ENCODE measurements around the gene CORO2B. TPM values are rescaled to one million over a fixed set of nuclear protein-coding genes. Genes with fewer than 3 reads are reported as not detected.

CORO2B gene
- polyA plus RNA-seq, 3 donors, result 0.03 TPM; not detected in 2

DNA sequence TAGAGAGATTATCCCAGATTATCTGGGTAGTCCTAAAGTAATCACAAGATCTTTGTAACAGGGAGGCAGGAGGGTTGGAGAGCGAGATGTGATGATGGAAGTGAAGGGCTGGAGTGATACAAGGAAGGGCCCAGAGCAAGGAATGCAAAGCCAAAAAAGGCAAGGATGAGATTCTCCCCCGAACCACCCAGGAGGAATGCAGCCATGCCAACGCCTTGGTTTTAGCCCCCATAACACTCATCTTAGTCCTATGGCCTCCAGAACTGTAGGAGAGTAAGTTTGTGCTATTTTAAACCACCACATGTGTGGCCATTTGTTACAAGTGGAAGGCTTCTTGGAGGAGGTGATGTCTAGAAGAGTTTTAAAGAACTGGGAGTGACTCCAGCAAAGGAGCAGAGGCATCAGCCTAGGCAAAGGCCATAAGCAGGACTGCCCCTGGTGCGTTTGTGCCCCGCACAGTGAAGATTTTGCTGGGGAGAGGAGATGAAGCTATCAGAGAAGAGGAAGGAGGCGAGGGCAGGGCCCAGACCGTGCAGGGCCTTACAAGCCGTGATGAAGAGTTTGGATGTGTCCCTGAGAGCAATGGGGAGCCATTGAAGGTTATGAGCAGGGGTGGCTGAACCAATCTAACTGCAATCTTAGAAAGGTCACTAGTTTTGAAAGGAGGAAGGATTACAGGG is 25.3 kb upstream of the CORO2B start:
- Mint-ChIP-seq H3K27me3 (ENCODE audit: low read depth in 3 of 3) (peaks cover 17 to 23% (median 18%) of the 10 kb centered on the region in 3 donors), H3K27ac (peak overlapping the region in 2 of 7 donors; percentile 9 to 24), H3K36me3 (no peaks in the 10 kb centered on the region), H3K9me3 (no peaks in the 10 kb centered on the region), H3K4me1 (peaks cover 2% of the 10 kb centered on the region), H3K4me3 (no peak overlapping the region)
- Histone ChIP-seq H4K20me1 (ENCODE audit: insufficient read depth, low read length) (no peaks in the 10 kb centered on the region), H3K27ac (ENCODE audit: low read depth in 1 of 2, low read length in 2 of 2) (no peak overlapping the region), H3K79me2 (ENCODE audit: insufficient read depth, low read length) (no peaks in the 10 kb centered on the region), H3K9ac (ENCODE audit: insufficient read depth, low read length, poor library complexity, severe bottlenecking) (no peak overlapping the region), H3K27me3 (ENCODE audit: control insufficient read depth in 2 of 2, insufficient read depth in 2 of 2, low read length in 2 of 2) (peaks cover under 1 to 11% of the 10 kb centered on the region in 2 donors), H3K9me3 (replicated peaks in 1 of 2; ENCODE audit: control insufficient read depth in 1 of 2, insufficient read depth in 1 of 2, low read length in 2 of 2) (no peaks in the 10 kb centered on the region), H3K4me1 (ENCODE audit: control insufficient read depth in 1 of 2, insufficient read depth in 2 of 2, low read length in 2 of 2) (peaks cover under 1 to 4% of the 10 kb centered on the region in 2 donors), H3K4me3 (replicated peaks in 1 of 3; ENCODE audit: low read depth in 2 of 3, low read length in 3 of 3) (no peak overlapping the region), H3K36me3 (replicated peaks in 1 of 2; ENCODE audit: control insufficient read depth in 1 of 2, insufficient read depth in 2 of 2, low read length in 2 of 2) (no peaks in the 10 kb centered on the region), H2AFZ (ENCODE audit: insufficient read depth, low read depth, low read length, poor library complexity, severe bottlenecking) (no peak overlapping the region), H3K4me2 (replicated peaks; ENCODE audit: extremely low read depth, low read length, poor library complexity, severe bottlenecking) (no peak overlapping the region)
- DNase-seq, result no peak
- WGBS (ENCODE audit: insufficient coverage), result 82% methylated on average over 6 of the region's 8 CpGs
- TF ChIP-seq, protein P1, sequence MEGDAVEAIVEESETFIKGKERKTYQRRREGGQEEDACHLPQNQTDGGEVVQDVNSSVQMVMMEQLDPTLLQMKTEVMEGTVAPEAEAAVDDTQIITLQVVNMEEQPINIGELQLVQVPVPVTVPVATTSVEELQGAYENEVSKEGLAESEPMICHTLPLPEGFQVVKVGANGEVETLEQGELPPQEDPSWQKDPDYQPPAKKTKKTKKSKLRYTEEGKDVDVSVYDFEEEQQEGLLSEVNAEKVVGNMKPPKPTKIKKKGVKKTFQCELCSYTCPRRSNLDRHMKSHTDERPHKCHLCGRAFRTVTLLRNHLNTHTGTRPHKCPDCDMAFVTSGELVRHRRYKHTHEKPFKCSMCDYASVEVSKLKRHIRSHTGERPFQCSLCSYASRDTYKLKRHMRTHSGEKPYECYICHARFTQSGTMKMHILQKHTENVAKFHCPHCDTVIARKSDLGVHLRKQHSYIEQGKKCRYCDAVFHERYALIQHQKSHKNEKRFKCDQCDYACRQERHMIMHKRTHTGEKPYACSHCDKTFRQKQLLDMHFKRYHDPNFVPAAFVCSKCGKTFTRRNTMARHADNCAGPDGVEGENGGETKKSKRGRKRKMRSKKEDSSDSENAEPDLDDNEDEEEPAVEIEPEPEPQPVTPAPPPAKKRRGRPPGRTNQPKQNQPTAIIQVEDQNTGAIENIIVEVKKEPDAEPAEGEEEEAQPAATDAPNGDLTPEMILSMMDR (IDR thresholded peaks at IDR 0.05), result no peak
- intact Hi-C loops (cut with micrococcal nuclease), result loop anchor here (5.0 kb wide), 2 partner anchors 119 to 369 kb away; no protein-coding TSS in a partner anchor

DNA sequence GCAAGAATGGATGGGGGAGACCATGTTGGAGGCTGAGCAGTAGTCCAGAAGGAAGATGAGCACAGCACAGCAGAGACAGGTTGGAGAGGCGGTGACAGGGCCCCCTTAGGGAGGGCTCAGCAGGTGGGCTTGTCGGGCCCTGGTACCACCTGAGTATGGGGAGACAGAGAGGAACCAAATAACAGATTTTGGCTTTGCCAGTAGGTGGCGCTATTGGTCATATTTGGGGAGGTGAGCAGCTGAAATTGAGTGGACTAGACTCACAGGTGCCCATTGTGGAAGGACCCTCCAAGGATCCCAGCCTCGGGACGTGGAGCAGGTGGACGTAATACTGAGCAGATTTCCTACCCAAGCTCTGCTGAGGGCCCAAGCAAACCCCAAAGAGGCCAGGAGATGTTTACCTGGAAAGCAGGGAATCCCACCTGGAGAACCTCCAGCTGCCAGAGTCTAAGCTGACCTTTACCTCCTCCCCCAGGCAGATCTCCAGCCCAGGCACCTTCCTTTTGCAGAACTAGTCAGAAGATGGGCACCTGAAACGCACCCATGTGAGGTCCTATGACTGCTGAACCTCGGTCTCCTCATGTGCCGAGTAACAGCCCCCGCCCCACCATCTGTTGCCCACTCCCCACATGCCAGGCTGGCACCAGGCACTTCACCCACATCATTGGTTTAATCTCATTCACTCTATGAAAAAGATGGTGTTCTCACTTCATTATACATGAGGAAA is 24.6 kb upstream of the CORO2B start:
- H3K27me3 Mint-ChIP-seq (ENCODE audit: low read depth in 3 of 3), result peaks cover 23 to 30% (median 25%) of the 10 kb centered on the region in 3 donors
- TF ChIP-seq, protein P1 (IDR thresholded peaks at IDR 0.05), result peak; percentile 87

More for the DNA sequence above, 24.6 kb upstream of the CORO2B start:
- H3K9ac ChIP-seq (ENCODE audit: insufficient read depth, low read length, poor library complexity, severe bottlenecking), result no peak overlapping the region
- no peak overlapping the region for H3K4me3 ChIP-seq (replicated peaks in 1 of 3; ENCODE audit: low read depth in 2 of 3, low read length in 3 of 3)
- DNase-seq, result peak; percentile 47 to 63 (median 55)
- no peak overlapping the region for H3K27ac ChIP-seq (ENCODE audit: low read depth in 1 of 2, low read length in 2 of 2)
- H3K36me3 ChIP-seq (replicated peaks in 1 of 2; ENCODE audit: control insufficient read depth in 1 of 2, insufficient read depth in 2 of 2, low read length in 2 of 2), result no peaks in the 10 kb centered on the region
- H3K79me2 ChIP-seq (ENCODE audit: insufficient read depth, low read length), result no peaks in the 10 kb centered on the region
- Mint-ChIP-seq H3K9me3 (peaks cover 0 to 5% (median 0%) of the 10 kb centered on the region in 7 donors), H3K27ac (peak overlapping the region in 1 of 7 donors; percentile 24), H3K36me3 (no peaks in the 10 kb centered on the region), H3K4me3 (no peak overlapping the region), H3K4me1 (peaks cover 9% of the 10 kb centered on the region)
- 40% methylated on average over 10 of the region's 10 CpGs for WGBS (ENCODE audit: insufficient coverage)
- H4K20me1 ChIP-seq (ENCODE audit: insufficient read depth, low read length), result no peaks in the 10 kb centered on the region
- intact Hi-C loops (cut with micrococcal nuclease), result loop anchor here (5.0 kb wide), 2 partner anchors 118 to 368 kb away; no protein-coding TSS in a partner anchor
- H3K9me3 ChIP-seq (replicated peaks in 1 of 2; ENCODE audit: control insufficient read depth in 1 of 2, insufficient read depth in 1 of 2, low read length in 2 of 2), result no peaks in the 10 kb centered on the region
- no peak overlapping the region for H3K4me2 ChIP-seq (replicated peaks; ENCODE audit: extremely low read depth, low read length, poor library complexity, severe bottlenecking)
- peaks cover 8 to 11% of the 10 kb centered on the region in 2 donors for H3K4me1 ChIP-seq (ENCODE audit: control insufficient read depth in 1 of 2, insufficient read depth in 2 of 2, low read length in 2 of 2)
- no peak overlapping the region for H2AFZ ChIP-seq (ENCODE audit: insufficient read depth, low read depth, low read length, poor library complexity, severe bottlenecking)
- H3K27me3 ChIP-seq (ENCODE audit: control insufficient read depth in 2 of 2, insufficient read depth in 2 of 2, low read length in 2 of 2), result peaks cover 6 to 18% of the 10 kb centered on the region in 2 donors

Measured in CD14-positive monocyte (primary cell).